Activated naive CD8-positive, alpha-beta T cell treated with anti-CD3 and anti-CD28 coated beads, Interleukin-2, amount 10 ng/mL, durations not matched to agents 7 days and 5 days (primary cell): ENCODE data around the gene CCN6. TPM values are rescaled to one million over a fixed set of nuclear protein-coding genes. Genes with fewer than 3 reads are reported as not detected.
A peak's percentile ranks its signal among the peaks of the same experiment; 100 is the strongest.
"Not testable (repeated sequence)": the region's sequence is repeated elsewhere in the genome, so short reads cannot be mapped to it uniquely, and the experiment has no call there.

ENCODE experiments used
- ATAC-seq: fragments of 150-1000 bp; cut with Tn5 transposase; one replicate; pipeline ENCODE4 v1.10.0; 2021; ENCODE audit warnings: low read depth, moderate library complexity
- POLR2A ChIA-PET: fragments of 350-600 bp; sonication (Branson Sonifier 250); formaldehyde crosslinking; loops from one replicate; lab custom pipeline; 2021; ENCODE audit warnings: antibody characterized with exemption; lab: Charles Lee
- DNase-seq: peaks from one replicate; pipeline ENCODE4 v3.0.0; 2021
- H3K27ac Mint-ChIP-seq: one replicate; pipeline ENCODE4 v1.8.0; 2022; ENCODE audit warnings: mild to moderate bottlenecking, mixed read lengths
- H3K27me3 Mint-ChIP-seq: one replicate; pipeline ENCODE4 v1.8.0; 2022; ENCODE audit warnings: mild to moderate bottlenecking, moderate library complexity, mixed read lengths
- H3K36me3 Mint-ChIP-seq: one replicate; pipeline ENCODE4 v1.8.0; 2021; ENCODE audit warnings: mild to moderate bottlenecking, mixed read lengths
- H3K4me1 Mint-ChIP-seq: one replicate; pipeline ENCODE4 v1.8.0; 2021; ENCODE audit warnings: mixed read lengths
- H3K4me3 Mint-ChIP-seq: one replicate; pipeline ENCODE4 v1.8.0; 2022; ENCODE audit warnings: mild to moderate bottlenecking, moderate library complexity, mixed read lengths
- H3K9me3 Mint-ChIP-seq: one replicate; pipeline ENCODE4 v1.8.0; 2021; ENCODE audit warnings: mixed read lengths
- total RNA-seq, 2 experiments: library from RNA; stranded (reverse); gene quantifications; one replicate each; pipeline ENCODE4 v1.2.3, GENCODE V29; 2021

The CCN6 gene
- total RNA-seq, 2 experiments from 2014 or later, result not detected

DNA sequence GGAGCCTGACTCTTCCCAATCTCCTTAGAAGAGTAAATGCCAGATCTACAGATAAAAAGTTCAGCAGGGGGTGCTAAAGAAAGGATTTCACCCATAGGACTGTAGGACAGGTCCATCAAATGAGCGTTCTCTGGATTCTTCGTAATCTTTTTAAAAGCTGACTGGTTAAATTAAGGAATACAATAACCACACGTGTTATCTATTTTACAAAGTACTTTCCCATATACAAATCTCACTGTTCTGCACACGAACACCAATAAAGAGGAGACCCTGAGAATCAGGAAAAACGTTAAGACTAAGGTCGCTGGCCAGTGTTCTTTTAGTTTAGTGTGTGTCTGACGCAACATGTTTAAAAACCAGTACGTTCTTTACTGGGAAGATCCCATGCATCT, 32.8 kb downstream of the CCN6 start:
- DNase-seq, result no peak

DNA sequence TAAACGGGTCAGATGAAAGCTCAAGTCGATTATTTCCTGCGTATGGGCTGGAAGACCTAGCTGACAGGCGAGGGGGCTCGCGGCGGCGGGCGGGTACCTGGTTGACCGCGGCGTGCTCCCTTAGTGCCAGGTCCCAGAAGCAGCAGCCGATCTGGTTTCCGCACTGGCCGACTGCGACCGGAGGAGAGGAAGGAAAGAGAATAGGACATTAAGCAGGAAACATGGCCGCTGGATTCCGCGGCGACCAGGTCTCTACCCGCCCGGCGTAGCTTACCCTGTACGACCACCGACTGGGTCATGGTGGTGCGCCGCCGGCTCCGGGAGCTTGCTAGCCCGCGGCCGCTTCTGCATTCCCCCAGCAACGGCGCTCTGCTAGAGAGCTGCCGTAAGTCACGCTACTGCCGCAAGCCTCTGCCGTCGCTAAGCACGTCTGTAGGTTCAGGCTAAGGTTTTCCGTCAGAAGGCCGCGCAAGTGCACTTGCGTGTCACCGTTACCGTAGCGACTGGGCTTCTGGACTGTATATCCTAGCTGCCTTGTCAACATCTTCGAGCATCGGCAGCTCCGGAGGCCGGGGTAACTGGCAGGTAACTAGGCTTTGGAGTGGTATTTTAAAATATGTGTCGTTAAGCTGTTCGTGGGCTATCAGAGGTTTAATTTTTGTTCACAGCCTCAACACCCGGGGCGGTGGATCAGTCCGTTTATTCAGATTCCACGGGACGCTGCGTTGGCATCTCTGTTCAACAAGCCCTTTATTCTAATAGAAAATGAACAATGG, 33.4 kb downstream of the CCN6 start, which contains the start of the genes FAM229B and TUBE1:
Gene FAM229B (plus strand): TSS at position 456 of the 776 bp plus-strand sequence. CDS start 11,693 bp downstream, outside the sequence.
Gene TUBE1 (minus strand): TSS at position 347 of the 776 bp plus-strand sequence. CDS start 48 bp downstream, at position 299.
- H3K27me3 Mint-ChIP-seq, result peaks cover 28% of the 10 kb centered on the region
- ATAC-seq (peak; percentile 97), DNase-seq (peak; percentile 85)
- POLR2A ChIA-PET, result interaction anchor here (0.8 to 2.0 kb wide), 7 partner anchors 13 to 828 kb away, joined by 3 to 10 read pairs (median 6); partner anchors contain the start of genes REV3L and TRAF3IP2
- no peak within 1 kb of the TSS for H3K4me3 Mint-ChIP-seq
- H3K36me3 Mint-ChIP-seq, result peaks cover 4% of the 10 kb centered on the region
- no peaks in the 10 kb centered on the region for H3K9me3 Mint-ChIP-seq
- peaks cover 3% of the 10 kb centered on the region for H3K4me1 Mint-ChIP-seq
- H3K27ac Mint-ChIP-seq, result no peak within 1 kb of the TSS

More for the DNA sequence above, 32.8 kb downstream of the CCN6 start:
- H3K4me3 Mint-ChIP-seq, result no peak overlapping the region
- ATAC-seq, result peak; percentile 8
- no peak overlapping the region for H3K27ac Mint-ChIP-seq
- peaks cover 24% of the 10 kb centered on the region for H3K27me3 Mint-ChIP-seq
- POLR2A ChIA-PET, result interaction anchor here (1.1 to 2.0 kb wide), 6 partner anchors 13 to 828 kb away, joined by 3 to 10 read pairs (median 6); partner anchors contain the start of genes REV3L and TRAF3IP2
- H3K36me3 Mint-ChIP-seq, result peaks cover 4% of the 10 kb centered on the region
- H3K9me3 Mint-ChIP-seq, result no peaks in the 10 kb centered on the region
- H3K4me1 Mint-ChIP-seq, result peaks cover 3% of the 10 kb centered on the region

DNA sequence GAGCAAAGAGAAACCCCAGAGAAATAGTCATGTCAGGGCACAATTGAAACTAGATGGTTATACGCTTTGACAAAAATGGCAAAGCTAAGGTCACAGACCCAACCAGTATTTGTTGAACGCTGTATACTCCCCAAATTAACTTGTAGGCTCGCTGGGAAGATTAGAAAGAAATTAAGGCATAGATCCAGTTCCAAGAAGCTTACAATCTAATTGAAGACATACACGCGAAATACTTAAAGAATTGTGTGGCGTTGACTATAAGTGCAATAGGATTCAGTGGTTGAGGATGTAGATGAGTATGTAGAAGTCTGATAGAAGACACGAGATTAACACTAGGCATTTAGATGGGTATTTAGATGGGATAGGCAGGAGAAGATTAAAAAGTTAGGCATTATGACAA, 34.0 kb downstream of the CCN6 start:
- POLR2A ChIA-PET, result interaction anchor here (0.8 to 2.0 kb wide), 7 partner anchors 14 to 829 kb away, joined by 3 to 10 read pairs (median 6); partner anchors contain the start of genes REV3L and TRAF3IP2
- Mint-ChIP-seq H3K27me3 (peaks cover 28% of the 10 kb centered on the region), H3K36me3 (peaks cover 3% of the 10 kb centered on the region), H3K9me3 (no peaks in the 10 kb centered on the region), H3K4me1 (peaks cover 3% of the 10 kb centered on the region), H3K4me3 (no peak overlapping the region), H3K27ac (no peak overlapping the region)
- no peak for DNase-seq
- ATAC-seq, result no peak

DNA sequence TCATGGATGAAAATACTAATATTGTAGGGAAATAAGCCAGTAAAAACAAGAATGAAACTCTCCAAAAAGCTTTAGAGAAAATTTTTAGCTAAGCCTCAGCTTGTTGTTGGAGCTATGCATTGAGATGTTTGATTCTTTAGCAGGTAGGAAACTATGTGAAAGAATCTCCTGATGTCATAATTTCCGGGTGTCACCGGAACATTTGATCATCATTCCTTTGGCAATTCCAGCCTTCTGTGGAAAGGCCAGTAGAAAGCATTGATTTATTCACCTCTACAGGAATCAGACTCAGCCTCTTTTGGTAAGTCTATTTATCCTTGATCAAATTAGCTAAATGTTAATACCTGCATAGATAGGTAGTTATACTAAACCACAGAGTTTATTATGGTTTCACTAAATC, 43.0 kb downstream of the CCN6 start:
- no peak for ATAC-seq

DNA sequence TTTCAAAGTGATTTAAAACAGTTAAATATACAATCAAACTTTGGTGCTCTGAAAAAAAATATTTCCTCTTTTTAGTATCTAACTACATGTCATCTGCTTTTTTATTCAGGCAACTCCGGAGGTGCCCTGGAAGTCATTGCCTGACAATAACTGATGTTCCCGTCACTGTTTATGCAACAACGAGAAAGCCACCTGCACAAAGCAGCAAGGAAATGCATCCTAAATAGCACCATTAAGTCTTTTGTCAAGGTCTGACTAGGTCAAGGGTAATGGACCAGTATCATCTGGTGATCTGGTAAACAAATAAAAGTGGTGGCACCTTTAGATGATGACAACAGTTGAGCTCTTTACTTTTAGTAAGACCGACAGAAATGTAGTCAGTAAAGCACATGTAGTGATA, 46.7 kb downstream of the CCN6 start:
- Mint-ChIP-seq H3K4me3 (no peak overlapping the region), H3K4me1 (no peaks in the 10 kb centered on the region), H3K27ac (no peak overlapping the region), H3K36me3 (no peaks in the 10 kb centered on the region), H3K9me3 (peaks cover 6% of the 10 kb centered on the region), H3K27me3 (peaks cover 6% of the 10 kb centered on the region)
- ATAC-seq (no peak), DNase-seq (no peak)
- POLR2A ChIA-PET, result no interaction called here

More for the DNA sequence above, 43.0 kb downstream of the CCN6 start:
- H3K9me3 Mint-ChIP-seq, result no peaks in the 10 kb centered on the region
- POLR2A ChIA-PET, result no interaction called here
- peaks cover 8% of the 10 kb centered on the region for H3K27me3 Mint-ChIP-seq
- DNase-seq, result no peak
- no peak overlapping the region for H3K27ac Mint-ChIP-seq
- no peaks in the 10 kb centered on the region for H3K36me3 Mint-ChIP-seq
- H3K4me3 Mint-ChIP-seq, result no peak overlapping the region
- H3K4me1 Mint-ChIP-seq, result no peaks in the 10 kb centered on the region

DNA sequence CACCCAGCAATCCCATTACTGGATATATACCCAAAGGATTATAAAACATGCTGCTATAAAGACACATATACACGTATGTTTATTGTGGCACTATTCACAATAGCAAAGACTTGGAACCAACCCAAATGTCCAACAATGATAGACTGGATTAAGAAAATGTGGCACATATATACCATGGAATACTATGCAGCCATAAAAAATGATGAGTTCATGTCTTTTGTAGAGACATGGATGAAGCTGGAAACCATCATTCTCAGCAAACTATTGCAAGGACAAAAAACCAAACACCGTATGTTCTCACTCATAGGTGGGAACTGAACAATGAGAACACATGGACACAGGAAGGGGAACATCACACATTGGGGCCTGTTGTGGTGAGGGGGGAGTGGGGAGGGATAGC, 52.1 kb downstream of the CCN6 start:
- H3K27me3 Mint-ChIP-seq, result peaks cover 13% of the 10 kb centered on the region
- DNase-seq, H3K9me3 Mint-ChIP-seq, POLR2A ChIA-PET, H3K27ac Mint-ChIP-seq, H3K36me3 Mint-ChIP-seq, H3K4me1 Mint-ChIP-seq, H3K4me3 Mint-ChIP-seq, ATAC-seq: not testable (repeated sequence)

DNA sequence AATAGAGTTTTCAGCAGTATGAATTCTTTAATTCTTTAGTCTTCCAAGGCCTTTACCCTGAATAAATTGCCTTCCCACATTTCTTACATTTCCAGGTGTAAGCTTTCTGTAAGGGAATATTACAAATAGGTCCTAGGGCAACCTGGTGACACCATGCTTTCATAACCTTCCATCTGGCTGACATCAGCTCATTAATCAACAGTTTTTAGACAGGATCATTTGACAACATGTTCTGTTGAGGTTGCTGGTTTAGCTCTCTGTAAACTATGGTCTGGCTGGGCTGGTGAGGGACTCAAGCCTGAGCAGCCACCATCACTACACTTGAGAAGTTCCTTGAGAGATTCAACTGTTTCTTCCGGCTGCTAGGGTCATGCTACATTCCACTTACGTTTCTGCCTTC, 52.7 kb downstream of the CCN6 start:
- ATAC-seq, result no peak
- H3K4me3 Mint-ChIP-seq, result no peak overlapping the region
- peaks cover 7% of the 10 kb centered on the region for H3K9me3 Mint-ChIP-seq
- DNase-seq, result no peak
- peaks cover 13% of the 10 kb centered on the region for H3K27me3 Mint-ChIP-seq
- POLR2A ChIA-PET, result no interaction called here
- H3K4me1 Mint-ChIP-seq, result no peaks in the 10 kb centered on the region
- no peaks in the 10 kb centered on the region for H3K36me3 Mint-ChIP-seq
- H3K27ac Mint-ChIP-seq, result no peak overlapping the region

DNA sequence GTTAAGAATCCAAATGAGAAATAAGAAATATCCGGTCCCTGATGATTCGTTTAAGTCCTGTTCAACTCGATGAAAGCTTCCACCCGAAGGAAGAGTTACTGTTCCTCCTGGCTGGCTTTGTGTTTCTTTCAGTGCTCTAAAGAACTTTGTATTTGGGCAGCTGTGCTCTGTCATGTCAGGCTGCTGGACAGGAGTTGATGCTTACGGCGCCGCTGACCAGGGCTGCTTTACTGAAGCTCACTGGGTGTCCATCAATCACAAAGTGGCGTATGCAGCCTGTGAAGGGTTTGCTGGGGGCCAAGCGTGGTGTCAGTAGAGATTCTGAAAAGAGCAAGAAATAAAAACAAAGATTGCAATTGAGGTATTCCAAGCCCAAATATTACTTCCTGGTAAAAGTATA, 55.4 kb downstream of the CCN6 start:
- H3K27me3 Mint-ChIP-seq, result peaks cover 22% of the 10 kb centered on the region
- peaks cover 6% of the 10 kb centered on the region for H3K9me3 Mint-ChIP-seq
- H3K4me3 Mint-ChIP-seq, result no peak overlapping the region
- no peak for DNase-seq
- POLR2A ChIA-PET, result no interaction called here
- H3K36me3 Mint-ChIP-seq, result no peaks in the 10 kb centered on the region
- H3K4me1 Mint-ChIP-seq, result no peaks in the 10 kb centered on the region
- H3K27ac Mint-ChIP-seq, result no peak overlapping the region
- no peak for ATAC-seq

DNA sequence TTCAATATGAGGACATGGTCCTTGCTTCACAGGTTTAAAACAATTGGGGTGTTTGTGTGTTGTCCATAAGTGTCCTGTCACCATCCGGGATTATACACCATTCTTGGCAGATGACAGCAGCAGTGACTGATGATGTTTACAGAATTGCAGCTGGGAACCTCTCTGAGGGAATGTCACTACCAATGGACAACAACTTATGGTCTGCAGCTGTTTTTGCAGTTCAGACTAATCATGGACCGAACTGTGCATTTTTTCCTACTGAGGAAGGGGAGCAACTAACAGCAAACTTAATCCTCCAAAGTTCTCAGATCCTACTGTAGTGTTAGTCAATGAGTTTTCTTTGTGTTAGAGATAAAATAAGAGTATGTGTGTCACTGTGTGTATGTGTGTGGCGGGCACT, 59.5 kb downstream of the CCN6 start:
- POLR2A ChIA-PET, result no interaction called here
- H3K4me1 Mint-ChIP-seq, result peaks cover 12% of the 10 kb centered on the region

DNA sequence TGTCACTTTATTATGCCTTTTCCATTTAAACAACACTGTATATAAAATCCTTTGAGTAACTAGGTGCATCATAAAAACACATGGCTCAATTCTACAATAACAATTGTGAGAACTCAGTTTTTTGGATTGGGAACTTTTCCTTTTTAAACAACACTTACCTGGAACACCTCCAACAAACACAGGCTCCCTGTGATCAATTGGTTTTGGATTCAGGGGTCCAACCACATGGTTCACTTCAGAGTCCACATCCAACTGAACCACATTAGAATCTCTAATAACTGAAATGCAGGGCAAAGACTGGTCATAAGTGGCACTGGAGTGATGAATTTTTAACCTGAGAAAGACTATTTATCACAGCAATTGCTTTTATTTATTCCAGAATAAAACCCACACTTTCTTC, 60.0 kb downstream of the CCN6 start:
- no peaks in the 10 kb centered on the region for H3K36me3 Mint-ChIP-seq
- no peaks in the 10 kb centered on the region for H3K9me3 Mint-ChIP-seq
- peaks cover 24% of the 10 kb centered on the region for H3K27me3 Mint-ChIP-seq
- no peak overlapping the region for H3K4me3 Mint-ChIP-seq
- peaks cover 12% of the 10 kb centered on the region for H3K4me1 Mint-ChIP-seq
- ATAC-seq (no peak), DNase-seq (no peak)
- no peak overlapping the region for H3K27ac Mint-ChIP-seq
- POLR2A ChIA-PET, result no interaction called here

More for the DNA sequence above, 59.5 kb downstream of the CCN6 start:
- DNase-seq (no peak), ATAC-seq (no peak)
- no peak overlapping the region for H3K27ac Mint-ChIP-seq
- no peaks in the 10 kb centered on the region for H3K36me3 Mint-ChIP-seq
- H3K4me3 Mint-ChIP-seq, result no peak overlapping the region
- no peaks in the 10 kb centered on the region for H3K9me3 Mint-ChIP-seq
- H3K27me3 Mint-ChIP-seq, result peaks cover 25% of the 10 kb centered on the region

DNA sequence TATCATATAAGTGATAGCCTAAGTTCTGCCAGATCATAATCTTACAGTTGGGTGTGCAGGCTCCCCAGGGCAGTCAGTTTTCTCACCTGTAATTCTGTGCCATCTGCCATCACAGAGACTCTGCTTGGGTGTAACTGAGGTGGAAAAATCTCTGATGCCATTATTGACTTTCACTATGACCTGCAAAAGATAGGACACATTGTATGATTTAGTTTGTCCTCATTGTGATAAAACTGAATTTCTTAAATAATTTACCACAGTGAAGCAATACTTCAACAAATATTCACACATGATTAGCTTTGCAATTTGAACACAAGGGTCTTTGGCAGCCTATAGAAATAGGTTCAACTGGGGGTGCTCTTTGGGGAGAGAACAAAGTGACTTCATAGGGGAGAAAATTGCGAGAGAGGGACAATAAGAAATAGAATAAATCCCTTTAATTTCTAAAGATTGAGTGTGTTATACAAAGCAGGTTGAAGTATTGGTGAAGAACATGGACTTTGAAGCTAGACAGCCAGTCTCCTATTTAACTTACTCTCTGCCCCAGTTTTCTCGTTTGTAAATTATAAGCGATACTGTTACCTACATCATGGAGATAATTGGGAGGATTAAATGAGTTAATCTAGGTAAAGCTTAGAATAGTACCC, 60.8 kb downstream of the CCN6 start:
- Mint-ChIP-seq H3K27me3 (peaks cover 20% of the 10 kb centered on the region), H3K36me3 (no peaks in the 10 kb centered on the region), H3K4me1 (peaks cover 12% of the 10 kb centered on the region), H3K4me3 (no peak overlapping the region), H3K9me3 (no peaks in the 10 kb centered on the region), H3K27ac (no peak overlapping the region)
- POLR2A ChIA-PET, result no interaction called here
- ATAC-seq (no peak), DNase-seq (no peak)

DNA sequence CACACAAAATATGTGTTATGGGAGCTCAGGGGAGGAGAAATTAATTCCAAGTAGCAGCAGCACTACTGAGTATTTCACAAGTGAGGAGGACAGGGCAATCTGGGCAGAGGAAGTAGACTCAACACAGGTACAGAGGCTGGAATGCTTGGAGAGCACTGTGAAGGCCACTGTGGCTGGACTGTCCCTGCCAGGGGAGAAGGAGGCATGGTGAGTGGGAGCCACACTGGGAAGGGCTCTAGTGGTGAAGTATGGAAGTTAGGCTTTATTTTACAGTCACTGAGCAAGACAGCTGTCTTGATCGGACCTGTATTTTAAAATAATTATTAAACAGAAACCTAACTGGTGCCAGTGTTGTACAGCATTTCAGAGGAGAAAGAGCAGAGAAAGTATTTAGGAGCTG, 62.3 kb downstream of the CCN6 start:
- no peak overlapping the region for H3K4me3 Mint-ChIP-seq
- peaks cover 20% of the 10 kb centered on the region for H3K27me3 Mint-ChIP-seq
- H3K27ac Mint-ChIP-seq, result no peak overlapping the region
- POLR2A ChIA-PET, result no interaction called here
- DNase-seq (no peak), ATAC-seq (no peak)
- no peaks in the 10 kb centered on the region for H3K36me3 Mint-ChIP-seq
- H3K9me3 Mint-ChIP-seq, result no peaks in the 10 kb centered on the region
- peaks cover 12% of the 10 kb centered on the region for H3K4me1 Mint-ChIP-seq

DNA sequence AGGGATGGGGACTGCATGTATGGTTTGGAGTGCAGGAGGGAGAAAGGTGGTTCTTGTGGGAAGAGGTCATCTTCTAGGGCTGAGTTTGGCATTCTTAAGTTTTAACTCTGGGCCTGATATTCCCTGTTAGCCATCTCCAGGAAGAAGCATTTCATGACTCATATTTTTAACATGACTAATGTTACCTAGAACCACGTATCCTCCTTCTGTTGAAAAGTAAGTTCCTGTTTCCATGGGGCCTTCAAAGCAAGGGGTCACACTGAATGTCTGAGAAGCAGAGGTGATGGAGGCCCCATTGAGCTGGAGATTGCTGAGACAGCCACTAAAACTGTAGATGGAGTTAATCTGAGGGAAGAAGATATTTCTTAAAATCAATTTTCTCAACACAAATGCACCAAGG, 63.6 kb downstream of the CCN6 start:
- no peaks in the 10 kb centered on the region for H3K9me3 Mint-ChIP-seq
- H3K36me3 Mint-ChIP-seq, result no peaks in the 10 kb centered on the region
- H3K27ac Mint-ChIP-seq, result peak overlapping the region; percentile 75
- peak overlapping the region; percentile 51 for H3K4me3 Mint-ChIP-seq
- DNase-seq (no peak), ATAC-seq (peak; percentile 65)
- POLR2A ChIA-PET, result no interaction called here
- peaks cover 12% of the 10 kb centered on the region for H3K4me1 Mint-ChIP-seq
- H3K27me3 Mint-ChIP-seq, result peaks cover 22% of the 10 kb centered on the region
